Left ventricle myocardium superior (tissue), 1 donor: ENCODE results near the gene TMEM53. TPM values are rescaled to one million over a fixed set of nuclear protein-coding genes. Genes with fewer than 3 reads are reported as not detected.
"Not testable (repeated sequence)": the region's sequence is repeated elsewhere in the genome, so short reads cannot be mapped to it uniquely, and the experiment has no call there.

Experiments
- ATAC-seq: fragments of 200-7000 bp; cut with Tn5 transposase; one replicate; pipeline ENCODE4 v1.9.1; 2020; ENCODE audit warnings: mild to moderate bottlenecking, moderate library complexity
- DNase-seq: peaks from one replicate; pipeline ENCODE4 v3.0.0-alpha.2; 2020
- intact Hi-C: fragments of 100-400 bp; cut with micrococcal nuclease; formaldehyde crosslinking; loops from one replicate; pipeline ENCODE4 v1.11.0; 2022
- total RNA-seq: library from RNA; stranded (reverse); fragmentation: NEBNext Ultra II Directional; extraction: Animal tissue kit (Norgen Biotek cat#: 25700); gene quantifications from one replicate; pipeline ENCODE4 v1.2.1, GENCODE V29; 2021
- donor health status: DM: no; HTN: yes; CAD: no; lungs with severe emphysema.

TMEM53 gene
- total RNA-seq, 1 donor from 2014 or later, result 9.1 TPM

DNA sequence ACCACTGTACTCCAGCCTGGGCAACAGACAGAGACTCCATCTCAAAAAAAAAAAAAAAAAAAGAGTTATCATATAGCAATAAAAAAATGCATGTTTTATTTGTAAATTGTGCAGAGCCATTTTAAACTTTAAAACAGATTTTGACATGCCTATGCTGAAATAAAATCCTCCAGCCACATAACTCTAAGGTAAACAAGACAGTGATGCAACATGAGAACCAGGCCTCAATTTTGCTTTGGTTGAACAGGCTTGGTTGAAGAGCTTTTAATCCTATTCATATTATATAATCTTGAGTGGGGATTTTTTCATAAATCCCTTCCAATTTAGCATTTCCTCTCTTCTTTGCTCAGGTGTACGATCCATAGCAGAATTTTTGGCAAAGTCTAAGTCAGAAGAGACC lies 26.3 kb upstream of the TMEM53 start:
- intact Hi-C loops, result no loop called here
- DNase-seq (no peak), ATAC-seq (no peak)

DNA sequence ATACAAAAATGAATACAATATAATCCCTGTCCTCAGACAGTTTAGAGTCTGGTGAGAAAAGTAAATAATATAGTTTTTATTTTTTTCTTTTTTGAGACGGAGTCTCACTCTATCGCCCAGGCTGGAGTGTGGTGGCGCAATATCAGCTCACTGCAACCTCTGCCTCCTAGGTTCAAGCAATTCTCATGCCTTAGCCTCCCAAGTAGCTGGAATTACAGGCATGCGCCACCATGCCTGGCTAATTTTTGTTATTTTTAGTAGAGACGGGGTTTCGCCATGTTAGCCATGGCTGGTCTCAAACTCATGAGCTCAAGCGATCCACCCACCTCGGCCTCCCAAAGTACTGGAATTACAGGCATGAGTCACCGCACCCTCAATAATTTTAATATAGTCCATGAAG lies 25.1 kb upstream of the TMEM53 start:
- DNase-seq, ATAC-seq, intact Hi-C loops: not testable (repeated sequence)

DNA sequence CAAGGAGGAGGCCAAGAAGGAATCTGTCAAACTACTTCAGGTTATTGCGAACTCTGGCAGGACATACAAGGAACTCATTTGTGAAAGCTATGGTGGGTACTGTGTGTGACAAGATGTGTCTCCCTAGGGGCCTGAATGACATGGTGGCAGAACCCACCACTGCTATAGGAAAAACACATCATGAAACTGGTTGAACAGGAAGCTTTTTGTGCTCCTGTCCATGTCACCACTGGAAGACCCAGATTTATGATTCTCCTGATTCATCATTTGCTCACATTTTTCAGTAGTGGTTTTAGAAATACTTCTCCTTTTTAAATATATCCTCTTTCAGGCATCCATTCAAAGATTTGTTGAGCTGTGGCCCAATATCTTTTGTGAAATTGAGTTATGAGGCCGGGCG lies 23.9 kb upstream of the TMEM53 start:
- DNase-seq (no peak), ATAC-seq (no peak)
- intact Hi-C loops, result no loop called here

- DNase-seq (no peak), ATAC-seq (peak; percentile 40)
- intact Hi-C loops, result no loop called here
Measured at GRCh38 chr1:44696789-44697345, 22.6 kb upstream of the TMEM53 start.

GRCh38 chr1:44696101-44696500 lies 21.8 kb upstream of the TMEM53 start:
- intact Hi-C loops, result no loop called here
- no peak for DNase-seq

GRCh38 chr1:44695671-44696070 lies 21.4 kb upstream of the TMEM53 start:
- intact Hi-C loops, result no loop called here
- DNase-seq (no peak), ATAC-seq (no peak)

More at GRCh38 chr1:44696101-44696500, 21.8 kb upstream of the TMEM53 start:
- ATAC-seq, result no peak

DNA sequence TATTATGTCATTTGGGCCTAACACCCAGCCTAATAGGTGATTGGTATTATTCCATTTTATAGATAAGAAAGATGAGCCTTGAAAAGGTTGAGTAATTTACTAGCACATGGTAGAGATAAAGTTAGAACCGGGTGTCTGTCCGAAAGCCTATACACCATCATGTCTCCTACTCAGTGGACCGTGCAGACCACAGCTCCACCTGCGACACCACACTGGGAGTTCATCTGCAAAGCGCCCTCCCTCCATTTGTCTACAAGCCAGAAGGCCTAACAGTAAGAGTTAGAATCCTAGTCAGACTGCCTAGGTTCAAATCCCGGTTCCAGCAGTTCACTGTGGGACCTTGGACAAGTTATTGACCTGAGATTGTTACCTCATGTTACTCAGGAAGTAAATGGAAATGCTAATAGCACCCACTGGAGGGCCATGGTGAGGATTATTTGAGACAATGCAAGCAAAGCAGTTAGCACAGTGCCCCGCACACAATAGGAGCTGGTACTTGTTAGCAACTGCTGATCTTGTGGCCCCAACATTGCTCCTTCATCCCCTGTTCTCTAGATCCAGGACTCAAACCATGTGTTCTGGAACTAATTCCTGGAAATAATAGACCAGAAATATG lies 20.7 kb upstream of the TMEM53 start:
- DNase-seq, result no peak
- no peak for ATAC-seq

DNA sequence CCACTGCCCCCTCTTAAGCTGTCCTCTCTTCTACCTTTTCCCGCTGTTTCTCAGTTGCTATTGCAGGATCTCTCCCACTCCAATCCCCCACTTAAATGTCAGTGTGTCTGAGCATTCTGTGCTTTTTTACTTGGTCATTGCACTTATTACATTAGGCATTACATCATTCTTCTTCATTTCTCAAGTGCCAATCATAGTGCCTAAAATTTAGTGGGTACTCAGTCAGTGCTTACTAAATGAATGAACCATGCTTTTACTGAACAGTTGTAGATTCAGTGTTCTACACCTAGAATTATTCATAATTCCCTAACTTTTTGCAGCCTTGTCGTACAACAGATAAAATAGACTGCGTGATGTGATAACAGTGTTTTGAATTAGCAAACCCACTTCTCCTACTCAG lies 19.6 kb upstream of the TMEM53 start:
- DNase-seq (no peak), ATAC-seq (no peak)
- intact Hi-C loops, result no loop called here

More for the DNA sequence above, 20.7 kb upstream of the TMEM53 start:
- intact Hi-C loops, result no loop called here

GRCh38 chr1:44693159-44693558 lies 18.9 kb upstream of the TMEM53 start:
- intact Hi-C loops, result no loop called here
- ATAC-seq (no peak), DNase-seq (no peak)

- ATAC-seq (no peak), DNase-seq (no peak)
- intact Hi-C loops, result no loop called here
Measured at GRCh38 chr1:44689447-44689765, 15.1 kb upstream of the TMEM53 start.

GRCh38 chr1:44688760-44689446 lies 14.6 kb upstream of the TMEM53 start:
- DNase-seq, result no peak
- intact Hi-C loops, result no loop called here
- ATAC-seq, result no peak

DNA sequence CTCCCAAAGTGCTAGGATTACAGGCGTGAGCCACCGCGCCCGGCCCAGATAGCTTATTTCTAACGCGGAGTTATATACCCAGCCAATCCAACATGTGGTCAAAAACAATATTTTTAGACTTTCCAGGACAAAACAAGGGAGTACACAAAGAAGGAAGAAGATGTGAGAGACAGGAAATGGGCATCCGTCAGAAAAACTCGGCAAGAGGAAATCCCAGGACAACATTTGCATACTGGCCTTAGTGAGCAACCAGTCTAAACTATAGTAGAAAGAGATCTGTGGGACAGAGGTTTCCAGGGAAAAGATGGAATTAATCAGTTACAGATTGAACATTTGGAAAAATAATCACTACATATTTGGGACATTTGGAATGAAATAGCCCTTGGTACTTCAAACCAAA lies 11.6 kb upstream of the TMEM53 start:
- intact Hi-C loops, result no loop called here
- ATAC-seq (no peak), DNase-seq (no peak)

DNA sequence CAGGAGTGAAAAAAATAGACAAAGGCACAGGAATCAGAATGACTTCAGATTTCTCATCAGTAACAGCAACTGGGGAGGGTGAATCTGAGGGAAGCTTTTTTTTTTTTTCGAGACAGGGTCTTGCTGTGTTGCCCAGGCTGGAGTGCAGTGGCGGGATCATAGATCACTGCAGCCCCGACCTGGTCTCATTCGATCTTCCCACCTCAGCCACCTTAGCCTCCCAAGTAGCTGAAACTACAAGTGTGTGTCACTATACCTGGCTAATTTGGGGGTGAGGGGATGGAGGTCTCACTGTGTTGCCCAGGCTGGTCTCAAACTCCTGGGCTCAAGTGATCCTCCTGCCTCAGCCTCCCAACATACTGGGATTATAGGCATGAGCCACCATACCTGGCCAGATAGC lies 10.9 kb upstream of the TMEM53 start:
- no peak for DNase-seq
- ATAC-seq, result no peak
- intact Hi-C loops, result no loop called here

DNA sequence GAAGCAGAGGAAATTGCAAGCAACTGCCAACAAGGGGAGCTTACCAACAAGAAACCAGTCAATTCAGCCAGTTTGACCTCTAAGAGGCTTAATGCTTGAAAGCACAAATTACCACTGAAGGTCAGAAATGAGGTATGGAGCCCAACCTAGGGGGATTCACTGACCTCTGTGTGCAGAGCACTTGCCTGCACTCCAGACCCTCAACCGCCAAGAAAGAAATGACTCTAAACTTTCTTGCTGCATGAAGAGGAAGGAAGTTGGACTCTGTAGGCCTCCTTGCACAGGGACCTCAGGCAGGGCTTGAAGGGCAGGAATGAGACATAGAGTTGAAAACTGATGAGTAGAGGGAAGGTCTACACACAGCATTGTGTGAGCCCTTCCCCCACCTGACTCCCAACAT lies 10.2 kb upstream of the TMEM53 start:
- ATAC-seq (no peak), DNase-seq (no peak)
- intact Hi-C loops, result no loop called here

- intact Hi-C loops, result no loop called here
- ATAC-seq (no peak), DNase-seq (no peak)
Measured at GRCh38 chr1:44682883-44683265, 8.6 kb upstream of the TMEM53 start.

DNA sequence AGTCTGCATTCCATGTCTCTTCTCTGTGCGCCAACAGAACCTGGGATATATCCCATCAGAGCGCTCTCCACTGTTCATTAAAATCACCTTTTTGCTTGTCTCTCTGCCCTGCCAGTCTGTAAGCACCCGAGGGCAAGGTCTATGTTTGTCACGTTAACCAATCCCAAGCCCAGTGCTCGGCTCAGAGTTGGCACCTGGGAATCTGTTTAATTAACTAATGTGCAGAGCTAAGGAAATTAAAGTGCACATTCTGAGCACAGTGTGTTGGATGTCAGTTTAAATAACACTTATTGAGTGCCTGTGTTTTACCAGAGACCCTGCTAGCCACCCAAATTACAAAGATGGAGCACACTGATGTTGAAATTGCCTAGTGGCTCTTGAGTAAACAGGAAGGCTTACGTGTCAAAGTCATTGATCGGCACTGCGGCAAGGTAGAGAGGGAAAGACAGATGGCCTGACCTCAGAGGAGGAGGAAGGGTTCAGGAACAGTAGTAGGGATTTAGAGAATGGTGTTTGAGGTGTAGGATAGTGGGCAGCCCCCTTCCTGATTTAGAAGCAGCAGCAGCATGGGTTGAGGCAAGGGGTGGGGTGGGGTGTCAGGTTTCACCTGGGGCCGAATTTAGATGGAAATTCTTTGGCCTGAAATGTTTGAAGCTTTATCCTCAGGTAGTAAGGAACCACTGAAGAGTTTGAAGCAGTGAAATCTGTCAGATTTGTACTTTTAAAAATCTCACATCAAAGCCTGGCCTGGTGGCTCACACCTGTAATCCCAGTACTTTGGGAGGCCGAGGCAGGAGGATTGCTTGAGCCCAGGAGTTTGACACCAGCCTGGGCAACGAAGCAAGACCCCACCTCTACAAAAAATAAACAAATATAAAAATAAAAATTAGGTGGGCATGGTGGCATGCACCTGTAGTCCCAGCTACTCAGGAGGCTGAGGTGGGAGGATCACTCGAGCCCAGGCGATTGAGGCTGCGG lies 7.9 kb upstream of the TMEM53 start:
- no peak for DNase-seq
- no peak for ATAC-seq
- intact Hi-C loops, result no loop called here

- intact Hi-C loops, result no loop called here
- DNase-seq (no peak), ATAC-seq (no peak)
Measured at GRCh38 chr1:44679468-44679867, 5.2 kb upstream of the TMEM53 start.

- no peak for DNase-seq
- intact Hi-C loops, result no loop called here
- no peak for ATAC-seq
Measured at GRCh38 chr1:44678626-44679025, 4.3 kb upstream of the TMEM53 start.

- intact Hi-C loops, result no loop called here
- DNase-seq, result no peak
- no peak for ATAC-seq
Measured at GRCh38 chr1:44678120-44678519, 3.8 kb upstream of the TMEM53 start.

DNA sequence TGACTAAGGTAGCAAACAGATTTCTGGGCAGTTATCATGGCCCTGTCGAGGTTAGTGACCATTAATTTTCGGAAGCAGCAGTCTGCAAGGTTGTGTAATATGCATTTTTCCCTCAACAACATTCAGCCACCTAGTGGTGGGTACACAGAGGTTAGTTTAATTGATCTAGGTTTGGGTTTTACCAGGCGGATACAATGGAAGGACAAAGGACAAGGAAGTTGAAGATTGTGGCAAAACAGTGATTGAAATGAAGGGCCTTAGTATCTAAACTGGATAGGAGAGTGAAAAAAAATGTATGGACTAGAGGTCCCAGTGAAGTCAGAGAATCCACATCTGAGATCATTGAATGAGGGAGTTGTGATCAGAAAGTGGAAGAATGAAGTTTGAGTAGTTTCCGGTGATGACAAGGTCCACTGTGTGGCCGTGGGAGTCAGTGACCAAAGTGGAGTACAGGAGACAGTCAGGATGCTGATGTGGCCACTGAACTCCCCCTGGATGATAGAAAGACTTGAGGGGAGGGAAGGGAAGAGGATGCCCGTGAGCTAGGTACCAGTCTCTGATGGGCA lies 3.0 kb upstream of the TMEM53 start:
- intact Hi-C loops, result no loop called here
- no peak for ATAC-seq
- DNase-seq, result no peak
